DOHH2 (cell line): ENCODE measurements around the gene SERP2.

Source experiments
- EZH2phosphoT487 ChIP-seq: fragments of 200-600 bp; sonication (generic); IDR thresholded peaks from 2 replicates; pipeline ENCODE4 v1.6.1; 2017; ENCODE audit warnings: borderline replicate concordance, mild to moderate bottlenecking, antibody characterized with exemption, low read length, moderate library complexity, mixed read lengths
- TF ChIP-seq, protein P1 (sequence below): fragments of 200-600 bp; sonication (generic); IDR thresholded peaks from one replicate; pipeline ENCODE4 v1.5.1; 2014; ENCODE audit warnings: antibody characterized with exemption, mild to moderate bottlenecking, low read depth, low read length; ENCODE audit not compliant: poor library complexity, severe bottlenecking

- TF ChIP-seq, protein P1, sequence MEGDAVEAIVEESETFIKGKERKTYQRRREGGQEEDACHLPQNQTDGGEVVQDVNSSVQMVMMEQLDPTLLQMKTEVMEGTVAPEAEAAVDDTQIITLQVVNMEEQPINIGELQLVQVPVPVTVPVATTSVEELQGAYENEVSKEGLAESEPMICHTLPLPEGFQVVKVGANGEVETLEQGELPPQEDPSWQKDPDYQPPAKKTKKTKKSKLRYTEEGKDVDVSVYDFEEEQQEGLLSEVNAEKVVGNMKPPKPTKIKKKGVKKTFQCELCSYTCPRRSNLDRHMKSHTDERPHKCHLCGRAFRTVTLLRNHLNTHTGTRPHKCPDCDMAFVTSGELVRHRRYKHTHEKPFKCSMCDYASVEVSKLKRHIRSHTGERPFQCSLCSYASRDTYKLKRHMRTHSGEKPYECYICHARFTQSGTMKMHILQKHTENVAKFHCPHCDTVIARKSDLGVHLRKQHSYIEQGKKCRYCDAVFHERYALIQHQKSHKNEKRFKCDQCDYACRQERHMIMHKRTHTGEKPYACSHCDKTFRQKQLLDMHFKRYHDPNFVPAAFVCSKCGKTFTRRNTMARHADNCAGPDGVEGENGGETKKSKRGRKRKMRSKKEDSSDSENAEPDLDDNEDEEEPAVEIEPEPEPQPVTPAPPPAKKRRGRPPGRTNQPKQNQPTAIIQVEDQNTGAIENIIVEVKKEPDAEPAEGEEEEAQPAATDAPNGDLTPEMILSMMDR = no peak
- no peak for TF ChIP-seq EZH2phosphoT487
Observed at GRCh38 chr13:44368599-44369368, 4.8 kb upstream of the SERP2 start.
